Fibroblast of pulmonary artery (primary cell): ENCODE data around the gene ULBP2.

Experiments used
- DNase-seq: peaks from one replicate; pipeline ENCODE4 v3.0.0-alpha.2; 2010; ENCODE audit warnings: low read depth
- H3K4me3 ChIP-seq: replicated peaks from 2 replicates; pipeline ENCODE4 v1.5.1; 2011; ENCODE audit warnings: low read depth, mild to moderate bottlenecking, control low read depth, low read length, moderate library complexity
- TF ChIP-seq, protein P1 (sequence below): IDR thresholded peaks from 2 replicates; pipeline ENCODE4 v1.5.1; 2011; ENCODE audit warnings: mild to moderate bottlenecking, control low read depth, low read length, inconsistent platforms; ENCODE audit errors: missing control alignments

ULBP2 gene

DNA sequence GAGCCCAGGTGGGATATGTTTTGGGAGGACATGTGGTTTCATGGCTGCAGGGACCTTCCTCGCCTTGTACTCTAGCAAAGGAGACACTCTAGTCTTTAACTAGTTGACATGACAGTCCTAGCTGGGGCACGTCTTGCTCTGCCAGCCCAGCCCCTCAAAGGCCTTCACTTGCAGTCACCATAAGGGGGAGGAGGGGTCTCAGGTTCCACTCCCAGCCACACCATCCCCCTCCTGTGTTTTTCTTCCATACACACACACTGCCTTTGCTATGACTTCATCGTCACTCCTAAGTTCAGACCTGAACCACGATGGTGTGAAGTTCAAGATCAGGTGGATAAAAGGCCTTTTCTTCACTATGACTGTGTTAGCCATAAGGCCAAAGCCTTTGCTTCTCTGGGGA lies 35.4 kb downstream of the ULBP2 start:
- H3K4me3 ChIP-seq = no peak overlapping the region
- TF ChIP-seq, protein P1, sequence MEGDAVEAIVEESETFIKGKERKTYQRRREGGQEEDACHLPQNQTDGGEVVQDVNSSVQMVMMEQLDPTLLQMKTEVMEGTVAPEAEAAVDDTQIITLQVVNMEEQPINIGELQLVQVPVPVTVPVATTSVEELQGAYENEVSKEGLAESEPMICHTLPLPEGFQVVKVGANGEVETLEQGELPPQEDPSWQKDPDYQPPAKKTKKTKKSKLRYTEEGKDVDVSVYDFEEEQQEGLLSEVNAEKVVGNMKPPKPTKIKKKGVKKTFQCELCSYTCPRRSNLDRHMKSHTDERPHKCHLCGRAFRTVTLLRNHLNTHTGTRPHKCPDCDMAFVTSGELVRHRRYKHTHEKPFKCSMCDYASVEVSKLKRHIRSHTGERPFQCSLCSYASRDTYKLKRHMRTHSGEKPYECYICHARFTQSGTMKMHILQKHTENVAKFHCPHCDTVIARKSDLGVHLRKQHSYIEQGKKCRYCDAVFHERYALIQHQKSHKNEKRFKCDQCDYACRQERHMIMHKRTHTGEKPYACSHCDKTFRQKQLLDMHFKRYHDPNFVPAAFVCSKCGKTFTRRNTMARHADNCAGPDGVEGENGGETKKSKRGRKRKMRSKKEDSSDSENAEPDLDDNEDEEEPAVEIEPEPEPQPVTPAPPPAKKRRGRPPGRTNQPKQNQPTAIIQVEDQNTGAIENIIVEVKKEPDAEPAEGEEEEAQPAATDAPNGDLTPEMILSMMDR = no peak
- no peak for DNase-seq

DNA sequence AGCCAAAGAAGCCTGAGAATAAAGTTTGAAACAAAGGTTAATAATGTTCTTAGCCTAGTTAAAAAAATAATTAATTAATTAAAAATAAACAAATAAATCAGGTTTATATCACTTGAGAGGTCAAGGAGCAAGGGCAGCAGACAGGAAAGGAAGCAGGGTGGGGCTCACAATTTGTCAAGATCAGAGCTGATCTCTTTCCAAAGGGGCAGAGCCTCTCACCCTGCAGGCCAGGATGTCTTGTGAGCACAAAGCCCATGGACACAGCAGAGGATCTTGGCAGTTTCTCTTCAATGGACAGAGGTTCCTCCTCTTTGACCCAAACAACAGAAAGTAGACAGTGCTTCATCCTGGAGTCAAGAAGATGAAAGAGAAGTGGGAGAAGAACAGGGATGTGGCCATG lies 36.8 kb downstream of the ULBP2 start:
- no peak for DNase-seq
- TF ChIP-seq, protein P1 = no peak

DNA sequence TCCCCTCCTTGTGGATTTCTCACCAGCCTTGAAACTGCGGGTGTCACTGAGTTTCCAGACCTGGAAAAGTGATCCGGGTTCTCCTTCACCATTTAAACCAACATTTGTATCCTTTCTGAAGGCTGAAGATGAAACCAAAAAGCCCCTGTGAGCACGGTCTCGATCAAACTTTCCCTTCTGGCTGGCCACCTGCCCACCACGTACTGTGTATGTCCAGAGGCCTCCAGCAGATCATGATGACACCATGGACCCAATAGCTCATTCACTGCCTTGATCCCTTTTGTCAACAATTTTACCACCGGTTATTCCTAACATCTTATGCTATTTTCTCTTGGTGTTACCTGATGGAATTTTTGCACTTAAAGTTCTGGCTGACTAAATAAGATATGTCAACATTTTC lies 37.5 kb downstream of the ULBP2 start:
- DNase-seq = no peak
- TF ChIP-seq, protein P1 = no peak
- no peak overlapping the region for H3K4me3 ChIP-seq

More for the DNA sequence above, 36.8 kb downstream of the ULBP2 start:
- H3K4me3 ChIP-seq = no peak overlapping the region

DNA sequence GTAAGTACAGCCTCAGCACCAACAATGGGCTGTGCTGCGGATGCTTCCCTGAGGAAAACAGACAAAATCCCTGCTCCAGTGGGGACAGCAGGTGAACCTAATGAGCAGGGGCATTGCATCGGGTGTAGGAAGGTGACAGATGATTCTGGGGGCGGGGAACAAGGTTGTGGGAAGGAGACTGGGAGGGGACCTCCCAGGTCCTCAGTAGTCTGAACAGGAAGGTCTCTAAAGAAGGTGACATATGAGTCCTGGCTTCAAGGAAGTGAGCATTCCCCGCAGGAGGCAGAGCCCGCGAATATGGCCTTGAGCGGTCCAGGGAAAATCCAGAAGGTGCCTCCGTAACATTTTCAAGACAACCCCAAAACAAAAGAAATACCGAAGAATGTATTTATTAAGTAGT lies 41.3 kb downstream of the ULBP2 start:
- no peak for DNase-seq
- H3K4me3 ChIP-seq = no peak overlapping the region
- TF ChIP-seq, protein P1 = no peak

DNA sequence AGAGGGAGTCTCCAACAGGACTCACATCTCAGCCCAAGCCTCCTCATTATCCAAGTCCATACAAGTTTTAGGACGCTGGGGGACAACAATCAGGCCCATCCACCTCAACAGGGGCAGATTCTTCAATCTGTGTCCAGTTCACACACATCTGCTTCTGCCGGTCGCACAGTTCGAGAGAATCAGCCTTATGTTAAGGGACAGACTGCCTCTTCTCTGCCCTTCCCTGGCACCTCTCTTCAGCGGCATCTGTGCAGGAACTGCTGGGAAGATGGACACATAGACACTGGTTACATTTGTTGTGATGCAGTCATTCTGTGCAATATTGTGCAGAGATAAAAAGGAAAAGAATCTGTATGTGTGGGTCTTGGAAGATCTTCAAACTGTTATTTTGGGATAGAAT lies 43.0 kb downstream of the ULBP2 start:
- TF ChIP-seq, protein P1 = no peak
- no peak overlapping the region for H3K4me3 ChIP-seq
- DNase-seq = no peak

DNA sequence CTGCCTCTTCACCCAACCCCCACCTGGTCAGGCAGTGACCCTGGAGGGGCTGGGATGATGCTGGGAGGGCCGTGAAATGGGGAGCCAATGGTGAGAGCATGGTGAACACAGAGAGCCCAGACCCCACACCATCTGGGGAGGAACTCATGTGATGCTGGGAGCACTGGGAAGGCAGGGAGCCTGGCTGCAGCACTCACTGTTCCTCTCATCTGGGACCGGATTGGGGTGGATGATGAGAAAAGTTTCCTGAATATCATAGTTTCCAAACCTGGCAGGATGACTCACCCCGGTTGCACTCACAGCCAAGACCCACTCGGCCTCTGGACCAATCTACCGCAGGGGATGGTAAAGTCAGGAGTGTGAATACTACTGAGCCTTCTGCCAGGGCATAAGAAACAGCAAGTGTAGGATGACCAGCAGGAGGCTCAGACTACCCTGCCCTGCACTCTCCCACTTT lies 43.7 kb downstream of the ULBP2 start:
- DNase-seq = no peak
- TF ChIP-seq, protein P1 = no peak
- H3K4me3 ChIP-seq = no peak overlapping the region

DNA sequence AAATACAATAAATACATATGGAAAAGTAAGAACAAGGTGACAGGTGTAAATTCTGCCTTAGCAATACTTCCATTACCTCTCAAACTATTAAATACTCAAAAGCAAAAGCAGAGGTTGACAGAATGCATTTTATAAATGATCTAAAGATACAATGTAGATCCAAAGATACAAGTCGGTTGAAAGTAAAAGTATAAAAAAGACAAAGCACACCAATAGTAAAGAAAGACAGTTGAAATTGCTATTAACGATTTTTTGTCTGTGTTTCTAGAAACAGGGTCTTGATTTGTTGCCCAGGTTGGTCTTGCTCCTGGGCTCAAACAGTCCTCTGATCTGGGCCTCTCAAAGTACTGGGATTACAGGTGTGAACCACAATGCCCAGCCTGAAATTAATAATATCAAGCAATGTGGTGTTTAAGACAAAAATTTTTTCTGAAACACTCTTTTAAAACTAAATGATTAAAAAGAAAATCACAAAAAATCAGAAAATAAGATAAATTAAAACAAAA lies 45.8 kb downstream of the ULBP2 start:
- DNase-seq = no peak
- no peak overlapping the region for H3K4me3 ChIP-seq
- TF ChIP-seq, protein P1 = no peak
